ENCODE results near the gene GDI2. TPM values are rescaled to one million over a fixed set of nuclear protein-coding genes. Genes with fewer than 3 reads are reported as not detected.

Gene GDI2
- total and polyA plus RNA-seq, 4 donors = 64.2 to 300 (median 164) TPM

DNA sequence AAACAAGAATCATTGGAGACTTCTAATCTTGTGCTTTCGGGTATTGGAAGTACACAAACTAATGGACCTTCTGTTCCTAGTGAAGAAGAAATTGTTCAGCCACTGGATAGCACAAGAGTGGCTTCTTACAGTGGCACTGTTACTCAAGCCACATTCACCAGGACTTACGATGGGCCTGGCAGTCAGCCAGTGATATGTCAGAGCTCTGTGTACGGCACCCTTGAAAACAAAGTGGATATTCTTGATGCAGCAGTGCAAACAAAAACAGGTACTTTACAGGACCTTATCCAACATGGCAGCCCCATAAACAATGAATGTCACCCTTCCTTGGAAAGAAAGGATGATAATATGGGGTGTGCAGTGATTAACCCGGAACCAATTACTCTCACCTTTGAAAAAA, 67.0 kb downstream of the GDI2 start:
- no peaks in the 10 kb centered on the region for H3K9me3 ChIP-seq (ENCODE audit: control insufficient read depth in 4 of 4, insufficient read depth in 3 of 4, low read length in 3 of 4)
- H3K9ac ChIP-seq (ENCODE audit: insufficient read depth in 1 of 2, low read length in 2 of 2) = no peak overlapping the region
- H3K4me1 ChIP-seq (ENCODE audit: control insufficient read depth in 5 of 5, insufficient read depth in 5 of 5, low read length in 5 of 5) = no peaks in the 10 kb centered on the region
- 80 to 82% methylated on average over 4 of the region's 4 CpGs for WGBS, 2 donors
- no peak overlapping the region for H3K27ac ChIP-seq (ENCODE audit: low read depth in 1 of 2, low read length in 1 of 2)
- ATAC-seq (ENCODE audit: insufficient read depth, low FRiP score) (no peak), DNase-seq (no peak)
- TF ChIP-seq, protein P1, sequence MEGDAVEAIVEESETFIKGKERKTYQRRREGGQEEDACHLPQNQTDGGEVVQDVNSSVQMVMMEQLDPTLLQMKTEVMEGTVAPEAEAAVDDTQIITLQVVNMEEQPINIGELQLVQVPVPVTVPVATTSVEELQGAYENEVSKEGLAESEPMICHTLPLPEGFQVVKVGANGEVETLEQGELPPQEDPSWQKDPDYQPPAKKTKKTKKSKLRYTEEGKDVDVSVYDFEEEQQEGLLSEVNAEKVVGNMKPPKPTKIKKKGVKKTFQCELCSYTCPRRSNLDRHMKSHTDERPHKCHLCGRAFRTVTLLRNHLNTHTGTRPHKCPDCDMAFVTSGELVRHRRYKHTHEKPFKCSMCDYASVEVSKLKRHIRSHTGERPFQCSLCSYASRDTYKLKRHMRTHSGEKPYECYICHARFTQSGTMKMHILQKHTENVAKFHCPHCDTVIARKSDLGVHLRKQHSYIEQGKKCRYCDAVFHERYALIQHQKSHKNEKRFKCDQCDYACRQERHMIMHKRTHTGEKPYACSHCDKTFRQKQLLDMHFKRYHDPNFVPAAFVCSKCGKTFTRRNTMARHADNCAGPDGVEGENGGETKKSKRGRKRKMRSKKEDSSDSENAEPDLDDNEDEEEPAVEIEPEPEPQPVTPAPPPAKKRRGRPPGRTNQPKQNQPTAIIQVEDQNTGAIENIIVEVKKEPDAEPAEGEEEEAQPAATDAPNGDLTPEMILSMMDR (IDR thresholded peaks at IDR 0.05; ENCODE audit: control extremely low read depth, extremely low read depth) = no peak
- H3K27me3 ChIP-seq (ENCODE audit: control insufficient read depth in 3 of 3, insufficient read depth in 3 of 3, low read length in 2 of 3) = no peaks in the 10 kb centered on the region
- no peak overlapping the region for H3K4me3 ChIP-seq
- peaks cover 27 to 33% (median 30%) of the 10 kb centered on the region in 4 donors for H3K36me3 ChIP-seq (ENCODE audit: control insufficient read depth in 4 of 4, insufficient read depth in 4 of 4, low read length in 4 of 4)

DNA sequence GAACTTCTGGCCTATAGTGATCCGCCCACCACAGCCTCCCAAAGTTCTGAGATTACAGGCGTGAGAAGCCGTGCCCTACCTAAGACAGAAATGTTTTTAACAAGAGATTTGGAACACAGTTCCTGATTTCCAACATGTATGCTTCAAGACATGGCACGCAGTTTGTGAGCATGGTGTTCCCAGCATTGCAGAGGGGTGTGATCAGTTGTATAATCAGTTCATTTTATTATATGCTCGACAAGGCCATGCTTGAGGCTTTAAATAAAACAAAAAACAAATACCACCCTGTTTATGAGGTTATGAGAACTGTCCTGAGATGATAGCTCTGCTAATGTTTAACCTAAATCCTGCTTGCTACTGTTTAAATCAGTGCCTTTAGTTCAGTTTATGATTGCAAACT, 68.4 kb downstream of the GDI2 start:
- no peak for ATAC-seq (ENCODE audit: insufficient read depth, low FRiP score)
- H3K27ac ChIP-seq (ENCODE audit: low read depth in 1 of 2, low read length in 1 of 2) = no peak overlapping the region
- 95 to 96% methylated on average over 5 of the region's 5 CpGs for WGBS, 2 donors

DNA sequence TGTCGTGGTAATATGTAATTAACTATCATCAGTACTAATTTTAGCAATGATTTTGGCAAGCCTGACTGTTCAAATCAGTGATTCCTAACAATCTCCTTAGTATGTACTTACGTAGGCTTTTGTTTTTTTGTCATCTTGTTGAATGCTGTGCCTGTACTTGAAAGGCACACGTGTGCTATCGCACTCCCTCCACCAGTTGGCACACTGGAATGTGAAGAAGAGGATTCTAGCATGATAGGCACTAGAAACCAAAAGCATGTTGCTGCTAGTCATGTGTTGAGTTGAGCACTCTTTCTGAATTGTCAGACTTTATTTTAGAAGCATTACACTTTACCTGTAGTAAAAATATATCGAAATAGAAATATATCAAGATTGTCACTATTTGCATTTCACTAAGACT, 69.5 kb downstream of the GDI2 start:
- Histone ChIP-seq H3K9ac (ENCODE audit: insufficient read depth in 1 of 2, low read length in 2 of 2) (no peak overlapping the region), H3K27me3 (ENCODE audit: control insufficient read depth in 3 of 3, insufficient read depth in 3 of 3, low read length in 2 of 3) (no peaks in the 10 kb centered on the region), H3K4me1 (ENCODE audit: control insufficient read depth in 5 of 5, insufficient read depth in 5 of 5, low read length in 5 of 5) (no peaks in the 10 kb centered on the region), H3K9me3 (ENCODE audit: control insufficient read depth in 4 of 4, insufficient read depth in 3 of 4, low read length in 3 of 4) (no peaks in the 10 kb centered on the region), H3K27ac (ENCODE audit: low read depth in 1 of 2, low read length in 1 of 2) (no peak overlapping the region), H3K36me3 (ENCODE audit: control insufficient read depth in 4 of 4, insufficient read depth in 4 of 4, low read length in 4 of 4) (peaks cover 24 to 44% (median 29%) of the 10 kb centered on the region in 4 donors), H3K4me3 (no peak overlapping the region)
- DNase-seq (no peak), ATAC-seq (ENCODE audit: insufficient read depth, low FRiP score) (no peak)
- 74 to 76% methylated on average over 5 of the region's 5 CpGs for WGBS, 2 donors
- TF ChIP-seq, protein P1 (IDR thresholded peaks at IDR 0.05; ENCODE audit: control extremely low read depth, extremely low read depth) = no peak

More for the DNA sequence above, 68.4 kb downstream of the GDI2 start:
- Histone ChIP-seq H3K36me3 (ENCODE audit: control insufficient read depth in 4 of 4, insufficient read depth in 4 of 4, low read length in 4 of 4) (peaks cover 27 to 40% (median 31%) of the 10 kb centered on the region in 4 donors), H3K9ac (ENCODE audit: insufficient read depth in 1 of 2, low read length in 2 of 2) (no peak overlapping the region), H3K27me3 (ENCODE audit: control insufficient read depth in 3 of 3, insufficient read depth in 3 of 3, low read length in 2 of 3) (no peaks in the 10 kb centered on the region), H3K9me3 (ENCODE audit: control insufficient read depth in 4 of 4, insufficient read depth in 3 of 4, low read length in 3 of 4) (no peaks in the 10 kb centered on the region), H3K4me3 (no peak overlapping the region), H3K4me1 (ENCODE audit: control insufficient read depth in 5 of 5, insufficient read depth in 5 of 5, low read length in 5 of 5) (no peaks in the 10 kb centered on the region)
- DNase-seq = no peak
- TF ChIP-seq, protein P1 (IDR thresholded peaks at IDR 0.05; ENCODE audit: control extremely low read depth, extremely low read depth) = no peak

DNA sequence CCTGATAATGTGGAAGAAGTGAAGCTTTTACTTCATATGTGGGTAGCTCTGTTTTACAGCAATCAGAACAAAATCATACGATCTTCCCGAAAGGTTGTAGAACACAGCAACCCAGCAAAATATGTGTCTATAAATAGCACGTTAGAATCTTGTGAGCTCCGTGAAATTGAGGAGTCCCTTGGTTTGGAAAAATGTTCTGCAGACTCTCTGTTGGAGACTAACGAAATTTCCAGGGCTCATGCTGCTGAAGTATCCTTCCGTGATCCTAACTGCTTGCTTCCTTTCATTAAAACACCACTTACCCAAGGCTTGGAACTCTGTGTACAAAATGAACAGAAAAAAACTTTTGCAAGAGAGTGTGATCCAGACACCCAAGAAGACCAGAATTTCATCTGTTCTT, 71.1 kb downstream of the GDI2 start:
- Histone ChIP-seq H3K27ac (ENCODE audit: low read depth in 1 of 2, low read length in 1 of 2) (no peak overlapping the region), H3K9ac (ENCODE audit: insufficient read depth in 1 of 2, low read length in 2 of 2) (no peak overlapping the region), H3K4me1 (ENCODE audit: control insufficient read depth in 5 of 5, insufficient read depth in 5 of 5, low read length in 5 of 5) (no peaks in the 10 kb centered on the region), H3K27me3 (ENCODE audit: control insufficient read depth in 3 of 3, insufficient read depth in 3 of 3, low read length in 2 of 3) (no peaks in the 10 kb centered on the region), H3K36me3 (ENCODE audit: control insufficient read depth in 4 of 4, insufficient read depth in 4 of 4, low read length in 4 of 4) (peaks cover 20 to 34% (median 27%) of the 10 kb centered on the region in 4 donors), H3K9me3 (ENCODE audit: control insufficient read depth in 4 of 4, insufficient read depth in 3 of 4, low read length in 3 of 4) (no peaks in the 10 kb centered on the region), H3K4me3 (no peak overlapping the region)
- TF ChIP-seq, protein P1 (IDR thresholded peaks at IDR 0.05; ENCODE audit: control extremely low read depth, extremely low read depth) = no peak
- ATAC-seq (ENCODE audit: insufficient read depth, low FRiP score) = no peak
- no peak for DNase-seq
- WGBS, 2 donors = 96 to 97% methylated on average over 6 of the region's 6 CpGs
